Measurements from ENCODE around the gene PDZD2.

Gene PDZD2

DNA sequence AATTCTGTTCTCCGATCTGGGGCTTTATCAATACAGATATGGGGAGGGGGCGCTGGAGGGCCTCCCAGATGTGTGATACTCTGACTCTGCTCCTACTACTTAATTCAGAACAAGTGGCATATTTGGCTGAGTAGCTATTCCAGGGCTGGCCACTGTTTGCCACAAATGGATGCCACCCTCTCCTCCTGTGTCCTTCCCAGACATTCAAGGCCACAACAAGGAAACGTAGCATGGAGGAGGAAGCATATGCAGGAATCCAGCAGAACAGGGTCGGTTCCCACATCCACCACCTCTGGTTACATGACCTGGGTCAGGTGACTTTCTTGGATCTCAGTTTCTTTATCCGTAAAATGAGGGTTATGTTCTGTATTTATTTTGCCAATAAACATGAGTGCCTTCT, 404.2 kb downstream of the PDZD2 start:
- no peak overlapping the region for H3K9ac ChIP-seq (ENCODE audit: low read depth, low read length)

GRCh38 chr5:32044434-32044833, 405.5 kb downstream of the PDZD2 start:
- H3K4me1 ChIP-seq (ENCODE audit: control insufficient read depth, insufficient read depth, low read length): no peaks in the 10 kb centered on the region

More for the DNA sequence above, 404.2 kb downstream of the PDZD2 start:
- Histone ChIP-seq H3K36me3 (ENCODE audit: control insufficient read depth, insufficient read depth, low read length) (peaks cover 2% of the 10 kb centered on the region), H3K4me3 (ENCODE audit: low read depth, low read length) (no peak overlapping the region), H3K27me3 (ENCODE audit: control insufficient read depth, insufficient read depth, low read length) (no peaks in the 10 kb centered on the region), H3K9me3 (ENCODE audit: control insufficient read depth, insufficient read depth, low read length) (no peaks in the 10 kb centered on the region), H3K4me1 (ENCODE audit: control insufficient read depth, insufficient read depth, low read length) (no peaks in the 10 kb centered on the region)

DNA sequence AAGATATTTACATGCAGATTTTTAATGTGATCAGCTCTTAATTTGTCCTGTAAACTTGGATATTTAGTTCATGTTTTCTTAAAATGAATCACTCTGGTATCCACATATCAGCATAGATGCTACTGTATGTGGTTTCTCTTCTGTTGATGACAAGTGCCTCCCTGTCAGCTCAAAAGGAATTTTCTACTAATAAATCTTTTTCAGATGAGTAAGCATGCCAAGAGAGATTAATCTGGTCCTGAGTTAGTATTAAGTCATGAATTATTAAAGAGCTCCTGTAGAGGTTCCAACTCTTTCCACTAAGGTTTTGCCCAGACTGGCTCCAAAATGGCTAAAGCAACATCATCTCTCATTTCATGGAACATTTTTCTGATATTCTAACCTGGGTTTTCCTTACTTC, 406.0 kb downstream of the PDZD2 start:
- Histone ChIP-seq H3K27me3 (ENCODE audit: control insufficient read depth, insufficient read depth, low read length) (no peaks in the 10 kb centered on the region), H3K9me3 (ENCODE audit: control insufficient read depth, insufficient read depth, low read length) (no peaks in the 10 kb centered on the region), H3K4me3 (ENCODE audit: low read depth, low read length) (no peak overlapping the region), H3K36me3 (ENCODE audit: control insufficient read depth, insufficient read depth, low read length) (no peaks in the 10 kb centered on the region), H3K4me1 (ENCODE audit: control insufficient read depth, insufficient read depth, low read length) (no peaks in the 10 kb centered on the region), H3K9ac (ENCODE audit: low read depth, low read length) (no peak overlapping the region)

More at GRCh38 chr5:32044434-32044833, 405.5 kb downstream of the PDZD2 start:
- Histone ChIP-seq H3K4me3 (ENCODE audit: low read depth, low read length) (no peak overlapping the region), H3K36me3 (ENCODE audit: control insufficient read depth, insufficient read depth, low read length) (no peaks in the 10 kb centered on the region), H3K9me3 (ENCODE audit: control insufficient read depth, insufficient read depth, low read length) (no peaks in the 10 kb centered on the region), H3K9ac (ENCODE audit: low read depth, low read length) (no peak overlapping the region), H3K27me3 (ENCODE audit: control insufficient read depth, insufficient read depth, low read length) (no peaks in the 10 kb centered on the region)

- Histone ChIP-seq H3K4me1 (ENCODE audit: control insufficient read depth, insufficient read depth, low read length) (no peaks in the 10 kb centered on the region), H3K27me3 (ENCODE audit: control insufficient read depth, insufficient read depth, low read length) (no peaks in the 10 kb centered on the region), H3K9ac (ENCODE audit: low read depth, low read length) (no peak overlapping the region), H3K4me3 (ENCODE audit: low read depth, low read length) (no peak overlapping the region), H3K9me3 (ENCODE audit: control insufficient read depth, insufficient read depth, low read length) (no peaks in the 10 kb centered on the region), H3K36me3 (ENCODE audit: control insufficient read depth, insufficient read depth, low read length) (no peaks in the 10 kb centered on the region)
These were observed 408.1 kb downstream of the PDZD2 start for GRCh38 chr5:32047056-32047455.

- no peaks in the 10 kb centered on the region for H3K4me1 ChIP-seq (ENCODE audit: control insufficient read depth, insufficient read depth, low read length)
- H3K9me3 ChIP-seq (ENCODE audit: control insufficient read depth, insufficient read depth, low read length): no peaks in the 10 kb centered on the region
- no peak overlapping the region for H3K9ac ChIP-seq (ENCODE audit: low read depth, low read length)
- H3K27me3 ChIP-seq (ENCODE audit: control insufficient read depth, insufficient read depth, low read length): no peaks in the 10 kb centered on the region
- H3K36me3 ChIP-seq (ENCODE audit: control insufficient read depth, insufficient read depth, low read length): no peaks in the 10 kb centered on the region
- no peak overlapping the region for H3K4me3 ChIP-seq (ENCODE audit: low read depth, low read length)
These were observed 412.9 kb downstream of the PDZD2 start for GRCh38 chr5:32051796-32052195.

DNA sequence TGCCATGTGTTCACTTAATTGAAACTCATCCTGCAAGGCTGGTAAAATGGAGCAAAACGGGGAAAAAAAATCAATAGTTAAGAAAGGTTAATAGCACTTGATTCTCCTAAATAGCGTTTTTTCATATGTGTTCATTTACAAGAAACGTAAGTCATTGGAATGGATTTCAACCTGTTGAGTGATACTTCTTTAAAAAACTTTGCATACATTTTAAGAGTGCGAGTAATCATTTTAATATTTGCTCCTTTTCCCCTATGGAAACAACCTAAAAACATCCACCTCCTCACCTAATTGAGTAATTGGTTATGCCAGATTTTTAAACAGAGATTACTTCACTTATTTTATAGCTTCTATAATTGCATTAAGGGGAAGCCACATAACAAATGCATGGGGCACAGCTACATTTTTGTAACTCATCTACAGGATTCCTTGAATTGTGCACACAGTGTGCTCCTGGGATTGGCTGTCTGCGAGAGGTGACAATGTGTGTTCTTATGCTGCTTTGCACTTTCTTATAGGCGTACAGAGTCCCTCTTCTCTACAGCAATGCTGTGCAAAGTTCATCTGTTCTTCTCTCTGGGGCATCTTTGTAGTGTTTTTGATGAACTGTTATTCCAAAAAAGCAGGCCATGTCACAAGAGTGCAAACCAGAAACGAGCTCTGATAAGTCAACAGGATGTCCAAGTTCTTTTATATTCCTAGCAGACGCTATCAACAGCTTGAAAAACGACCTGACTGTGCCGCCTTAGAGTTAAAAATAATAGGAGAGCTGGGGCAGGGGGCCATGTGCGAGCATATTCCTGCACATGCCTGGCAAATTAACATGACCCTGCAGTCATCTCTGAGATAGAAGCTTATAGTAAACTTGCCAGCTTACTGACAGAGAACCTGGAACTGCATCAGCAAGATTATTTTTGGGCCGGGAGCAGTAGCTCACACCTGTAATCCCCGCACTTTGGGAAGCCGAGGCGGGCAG, 417.2 kb downstream of the PDZD2 start:
- Histone ChIP-seq H3K36me3 (ENCODE audit: control insufficient read depth, insufficient read depth, low read length) (no peaks in the 10 kb centered on the region), H3K9me3 (ENCODE audit: control insufficient read depth, insufficient read depth, low read length) (no peaks in the 10 kb centered on the region), H3K4me3 (ENCODE audit: low read depth, low read length) (no peak overlapping the region), H3K27me3 (ENCODE audit: control insufficient read depth, insufficient read depth, low read length) (no peaks in the 10 kb centered on the region), H3K4me1 (ENCODE audit: control insufficient read depth, insufficient read depth, low read length) (no peaks in the 10 kb centered on the region), H3K9ac (ENCODE audit: low read depth, low read length) (no peak overlapping the region)

DNA sequence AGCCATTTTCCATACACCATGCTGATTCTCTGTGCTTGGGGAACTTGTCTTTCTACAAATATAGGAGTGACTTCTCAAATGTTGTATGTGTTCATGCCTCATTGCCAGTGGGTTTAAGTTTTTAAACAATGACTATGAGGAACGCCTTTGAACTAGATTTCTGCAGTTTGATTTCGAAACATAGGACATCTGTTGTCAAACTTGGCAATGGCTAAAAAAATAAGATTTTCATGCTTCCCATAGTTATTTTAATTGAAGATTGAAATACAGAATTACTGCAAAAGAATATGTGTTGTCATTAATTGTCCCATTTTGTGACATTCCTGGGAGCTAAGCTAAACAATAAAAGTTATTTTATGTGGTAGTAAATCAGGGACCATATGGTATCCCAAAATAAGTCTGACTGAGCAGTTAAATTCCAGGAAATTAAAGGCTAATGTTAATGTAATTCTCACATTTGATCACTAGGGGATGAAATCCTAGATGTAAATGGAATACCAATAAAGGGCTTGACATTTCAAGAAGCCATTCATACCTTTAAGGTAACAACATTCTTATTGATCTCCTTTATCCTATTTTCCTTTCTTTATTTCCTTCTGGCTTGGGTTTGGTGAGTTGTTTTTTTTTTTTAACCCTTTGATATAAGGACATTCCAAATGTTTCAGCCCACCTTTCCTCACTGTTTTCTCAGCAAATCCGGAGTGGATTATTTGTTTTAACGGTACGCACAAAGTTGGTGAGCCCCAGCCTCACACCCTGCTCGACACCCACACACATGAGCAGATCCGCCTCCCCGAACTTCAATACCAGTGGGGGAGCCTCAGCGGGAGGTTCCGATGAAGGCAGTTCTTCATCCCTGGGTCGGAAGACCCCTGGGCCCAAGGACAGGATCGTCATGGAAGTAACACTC, 418.5 kb downstream of the PDZD2 start:
- H3K27me3 ChIP-seq (ENCODE audit: control insufficient read depth, insufficient read depth, low read length): no peaks in the 10 kb centered on the region
- no peak overlapping the region for H3K4me3 ChIP-seq (ENCODE audit: low read depth, low read length)

DNA sequence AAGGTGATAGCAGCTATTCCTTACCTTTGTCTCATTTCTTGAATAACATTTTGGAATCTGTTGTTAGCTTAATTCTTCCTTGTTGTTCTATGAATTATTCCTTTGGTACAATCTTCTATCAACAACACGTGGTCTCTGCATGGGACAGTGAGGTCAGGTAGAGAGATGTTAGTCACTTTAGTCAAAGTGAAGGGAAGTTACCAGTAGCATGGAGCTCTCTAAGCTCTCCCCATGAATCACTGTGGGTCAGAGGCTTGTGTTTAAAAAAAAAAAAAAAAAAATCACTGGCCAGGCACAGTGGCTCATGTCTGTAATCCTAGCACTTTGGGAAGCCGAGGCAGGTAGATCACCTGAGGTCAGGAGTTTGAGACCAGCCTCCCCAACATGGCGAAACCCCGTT, 419.2 kb downstream of the PDZD2 start:
- no peaks in the 10 kb centered on the region for H3K27me3 ChIP-seq (ENCODE audit: control insufficient read depth, insufficient read depth, low read length)
- H3K9me3 ChIP-seq (ENCODE audit: control insufficient read depth, insufficient read depth, low read length): no peaks in the 10 kb centered on the region
- no peaks in the 10 kb centered on the region for H3K4me1 ChIP-seq (ENCODE audit: control insufficient read depth, insufficient read depth, low read length)
- no peak overlapping the region for H3K4me3 ChIP-seq (ENCODE audit: low read depth, low read length)
- H3K36me3 ChIP-seq (ENCODE audit: control insufficient read depth, insufficient read depth, low read length): no peaks in the 10 kb centered on the region
- H3K9ac ChIP-seq (ENCODE audit: low read depth, low read length): no peak overlapping the region

More for the DNA sequence above, 418.5 kb downstream of the PDZD2 start:
- H3K9me3 ChIP-seq (ENCODE audit: control insufficient read depth, insufficient read depth, low read length): no peaks in the 10 kb centered on the region
- no peak overlapping the region for H3K9ac ChIP-seq (ENCODE audit: low read depth, low read length)
- H3K4me1 ChIP-seq (ENCODE audit: control insufficient read depth, insufficient read depth, low read length): no peaks in the 10 kb centered on the region
- H3K36me3 ChIP-seq (ENCODE audit: control insufficient read depth, insufficient read depth, low read length): no peaks in the 10 kb centered on the region

GRCh38 chr5:32058997-32059396, 420.1 kb downstream of the PDZD2 start:
- H3K36me3 ChIP-seq (ENCODE audit: control insufficient read depth, insufficient read depth, low read length): no peaks in the 10 kb centered on the region
- no peak overlapping the region for H3K4me3 ChIP-seq (ENCODE audit: low read depth, low read length)
- no peaks in the 10 kb centered on the region for H3K27me3 ChIP-seq (ENCODE audit: control insufficient read depth, insufficient read depth, low read length)
- H3K9ac ChIP-seq (ENCODE audit: low read depth, low read length): no peak overlapping the region
- no peaks in the 10 kb centered on the region for H3K9me3 ChIP-seq (ENCODE audit: control insufficient read depth, insufficient read depth, low read length)
- no peaks in the 10 kb centered on the region for H3K4me1 ChIP-seq (ENCODE audit: control insufficient read depth, insufficient read depth, low read length)

- Histone ChIP-seq H3K4me3 (ENCODE audit: low read depth, low read length) (no peak overlapping the region), H3K4me1 (ENCODE audit: control insufficient read depth, insufficient read depth, low read length) (no peaks in the 10 kb centered on the region), H3K36me3 (ENCODE audit: control insufficient read depth, insufficient read depth, low read length) (no peaks in the 10 kb centered on the region), H3K9me3 (ENCODE audit: control insufficient read depth, insufficient read depth, low read length) (no peaks in the 10 kb centered on the region), H3K27me3 (ENCODE audit: control insufficient read depth, insufficient read depth, low read length) (no peaks in the 10 kb centered on the region), H3K9ac (ENCODE audit: low read depth, low read length) (no peak overlapping the region)
These were observed 421.0 kb downstream of the PDZD2 start for GRCh38 chr5:32059761-32060530.

- Histone ChIP-seq H3K4me3 (ENCODE audit: low read depth, low read length) (no peak overlapping the region), H3K36me3 (ENCODE audit: control insufficient read depth, insufficient read depth, low read length) (no peaks in the 10 kb centered on the region), H3K9ac (ENCODE audit: low read depth, low read length) (no peak overlapping the region), H3K27me3 (ENCODE audit: control insufficient read depth, insufficient read depth, low read length) (no peaks in the 10 kb centered on the region), H3K9me3 (ENCODE audit: control insufficient read depth, insufficient read depth, low read length) (no peaks in the 10 kb centered on the region), H3K4me1 (ENCODE audit: control insufficient read depth, insufficient read depth, low read length) (no peaks in the 10 kb centered on the region)
These were observed 422.3 kb downstream of the PDZD2 start for GRCh38 chr5:32061236-32061635.
